HL-60 (cell line): ENCODE measurements around the gene PPP1R12B.
"Not testable (repeated sequence)": the region's sequence is repeated elsewhere in the genome, so short reads cannot be mapped to it uniquely, and the experiment has no call there.

Experiments used
- GABPA ChIP-seq: IDR thresholded peaks from 2 replicates; pipeline ENCODE4 v1.6.1; 2012; ENCODE audit warnings: low read depth
- POLR2AphosphoS5 ChIP-seq: IDR thresholded peaks from 2 replicates; pipeline ENCODE4 v1.6.1; 2012; ENCODE audit warnings: low read depth
- SPI1 ChIP-seq: IDR thresholded peaks from 2 replicates; pipeline ENCODE4 v1.6.1; 2012; ENCODE audit warnings: low read depth, mild to moderate bottlenecking, borderline replicate concordance
- TF ChIP-seq, protein P1 (sequence below): IDR thresholded peaks from one replicate; pipeline ENCODE4 v1.5.1; 2011; ENCODE audit warnings: low read length, control low read depth, inconsistent platforms; ENCODE audit not compliant: insufficient read depth
- TF ChIP-seq, protein P2 (sequence below): IDR thresholded peaks from 2 replicates; pipeline ENCODE4 v1.6.1; 2012; ENCODE audit warnings: low read depth; ENCODE audit not compliant: insufficient replicate concordance

DNA sequence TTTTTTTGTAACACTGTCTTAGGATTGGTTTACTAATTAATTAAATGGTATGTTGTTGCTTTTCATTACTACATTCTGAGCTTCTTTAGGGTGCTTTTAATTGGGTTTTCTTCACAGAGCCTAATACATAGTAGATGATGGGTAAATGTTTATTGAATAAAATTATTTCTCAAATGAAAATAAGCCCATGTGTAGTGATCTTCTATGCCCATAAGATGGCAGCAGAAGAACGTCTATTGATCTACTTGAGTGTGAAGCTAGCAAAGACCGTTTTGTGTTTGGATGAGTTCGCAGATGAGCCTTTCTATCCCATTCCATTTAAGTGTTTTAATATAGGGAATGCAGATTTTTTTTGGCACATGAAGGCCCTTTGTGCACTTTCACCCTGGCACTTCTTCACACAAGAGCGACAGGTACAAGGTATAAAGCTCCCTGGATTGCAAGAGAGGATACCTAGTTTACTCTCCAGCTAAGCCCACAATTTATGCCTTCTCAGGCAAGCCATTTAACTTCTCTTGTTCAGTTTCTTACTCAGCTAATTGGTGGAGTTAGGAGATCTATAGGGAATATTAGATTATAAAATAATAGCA, 115.7 kb downstream of the PPP1R12B start:
- TF ChIP-seq, protein P1, sequence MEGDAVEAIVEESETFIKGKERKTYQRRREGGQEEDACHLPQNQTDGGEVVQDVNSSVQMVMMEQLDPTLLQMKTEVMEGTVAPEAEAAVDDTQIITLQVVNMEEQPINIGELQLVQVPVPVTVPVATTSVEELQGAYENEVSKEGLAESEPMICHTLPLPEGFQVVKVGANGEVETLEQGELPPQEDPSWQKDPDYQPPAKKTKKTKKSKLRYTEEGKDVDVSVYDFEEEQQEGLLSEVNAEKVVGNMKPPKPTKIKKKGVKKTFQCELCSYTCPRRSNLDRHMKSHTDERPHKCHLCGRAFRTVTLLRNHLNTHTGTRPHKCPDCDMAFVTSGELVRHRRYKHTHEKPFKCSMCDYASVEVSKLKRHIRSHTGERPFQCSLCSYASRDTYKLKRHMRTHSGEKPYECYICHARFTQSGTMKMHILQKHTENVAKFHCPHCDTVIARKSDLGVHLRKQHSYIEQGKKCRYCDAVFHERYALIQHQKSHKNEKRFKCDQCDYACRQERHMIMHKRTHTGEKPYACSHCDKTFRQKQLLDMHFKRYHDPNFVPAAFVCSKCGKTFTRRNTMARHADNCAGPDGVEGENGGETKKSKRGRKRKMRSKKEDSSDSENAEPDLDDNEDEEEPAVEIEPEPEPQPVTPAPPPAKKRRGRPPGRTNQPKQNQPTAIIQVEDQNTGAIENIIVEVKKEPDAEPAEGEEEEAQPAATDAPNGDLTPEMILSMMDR = peak; percentile 7
- TF ChIP-seq GABPA, POLR2AphosphoS5, SPI1: not testable (repeated sequence)
- TF ChIP-seq, protein P2, sequence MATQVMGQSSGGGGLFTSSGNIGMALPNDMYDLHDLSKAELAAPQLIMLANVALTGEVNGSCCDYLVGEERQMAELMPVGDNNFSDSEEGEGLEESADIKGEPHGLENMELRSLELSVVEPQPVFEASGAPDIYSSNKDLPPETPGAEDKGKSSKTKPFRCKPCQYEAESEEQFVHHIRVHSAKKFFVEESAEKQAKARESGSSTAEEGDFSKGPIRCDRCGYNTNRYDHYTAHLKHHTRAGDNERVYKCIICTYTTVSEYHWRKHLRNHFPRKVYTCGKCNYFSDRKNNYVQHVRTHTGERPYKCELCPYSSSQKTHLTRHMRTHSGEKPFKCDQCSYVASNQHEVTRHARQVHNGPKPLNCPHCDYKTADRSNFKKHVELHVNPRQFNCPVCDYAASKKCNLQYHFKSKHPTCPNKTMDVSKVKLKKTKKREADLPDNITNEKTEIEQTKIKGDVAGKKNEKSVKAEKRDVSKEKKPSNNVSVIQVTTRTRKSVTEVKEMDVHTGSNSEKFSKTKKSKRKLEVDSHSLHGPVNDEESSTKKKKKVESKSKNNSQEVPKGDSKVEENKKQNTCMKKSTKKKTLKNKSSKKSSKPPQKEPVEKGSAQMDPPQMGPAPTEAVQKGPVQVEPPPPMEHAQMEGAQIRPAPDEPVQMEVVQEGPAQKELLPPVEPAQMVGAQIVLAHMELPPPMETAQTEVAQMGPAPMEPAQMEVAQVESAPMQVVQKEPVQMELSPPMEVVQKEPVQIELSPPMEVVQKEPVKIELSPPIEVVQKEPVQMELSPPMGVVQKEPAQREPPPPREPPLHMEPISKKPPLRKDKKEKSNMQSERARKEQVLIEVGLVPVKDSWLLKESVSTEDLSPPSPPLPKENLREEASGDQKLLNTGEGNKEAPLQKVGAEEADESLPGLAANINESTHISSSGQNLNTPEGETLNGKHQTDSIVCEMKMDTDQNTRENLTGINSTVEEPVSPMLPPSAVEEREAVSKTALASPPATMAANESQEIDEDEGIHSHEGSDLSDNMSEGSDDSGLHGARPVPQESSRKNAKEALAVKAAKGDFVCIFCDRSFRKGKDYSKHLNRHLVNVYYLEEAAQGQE = not testable (repeated sequence)
